GM15510 (cell line): ENCODE data around the gene VCL.

Experiments used
- POLR2A ChIP-seq: IDR thresholded peaks from 3 replicates; pipeline ENCODE4 v1.6.1; 2011; ENCODE audit warnings: borderline replicate concordance; ENCODE audit not compliant: insufficient read length; ENCODE audit errors: extremely low read depth

The VCL gene

GRCh38 chr10:74160013-74160412 lies 162.1 kb downstream of the VCL start:
- TF ChIP-seq POLR2A = no peak

GRCh38 chr10:74163319-74164068 lies 165.6 kb downstream of the VCL start:
- TF ChIP-seq POLR2A = no peak

GRCh38 chr10:74164716-74165529 lies 167.0 kb downstream of the VCL start:
- TF ChIP-seq POLR2A = no peak

- TF ChIP-seq POLR2A = no peak
Measured at GRCh38 chr10:74165530-74165901, 167.6 kb downstream of the VCL start.

GRCh38 chr10:74167443-74167842 lies 169.5 kb downstream of the VCL start:
- no peak for TF ChIP-seq POLR2A
